ENCODE measurements around the gene ZNF160. TPM values are rescaled to one million over a fixed set of nuclear protein-coding genes. Genes with fewer than 3 reads are reported as not detected.

The ZNF160 gene
- total RNA-seq, 2 experiments from 2014 or later = 42.1 to 45.5 TPM

DNA sequence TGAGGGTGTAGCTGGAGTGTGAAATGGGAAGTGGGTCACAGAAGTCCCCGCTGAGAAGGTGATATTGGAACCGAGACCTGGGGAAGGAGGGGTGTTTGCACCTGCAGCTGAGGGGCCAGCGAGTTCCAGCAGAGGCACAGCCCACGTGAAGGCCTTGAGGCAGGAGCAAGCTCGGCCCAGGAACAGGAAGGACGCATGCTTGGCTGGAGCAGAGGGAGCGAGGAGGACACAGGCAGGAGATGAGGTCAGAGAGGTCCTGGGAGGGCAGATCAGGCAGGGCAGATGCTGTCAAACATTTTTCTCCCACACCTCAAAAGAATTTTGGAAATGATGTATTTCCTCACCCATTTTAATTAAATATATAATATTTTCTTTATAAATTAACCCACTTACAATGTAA is 20.2 kb upstream of the ZNF160 start:
- no peak for DNase-seq
- Mint-ChIP-seq H3K4me1 (ENCODE audit: low read depth) (no peaks in the 10 kb centered on the region), H3K36me3 (ENCODE audit: low read depth) (peaks cover 61% of the 10 kb centered on the region), H3K9me3 (peaks cover 14% of the 10 kb centered on the region), H3K27ac (no peak overlapping the region), H3K27me3 (no peaks in the 10 kb centered on the region), H3K4me3 (no peak overlapping the region)
- intact Hi-C loops (cut with DNase I, micrococcal nuclease) = no loop called here
- Histone ChIP-seq H3K9me3 (ENCODE audit: control insufficient read depth in 1 of 2, insufficient read depth in 1 of 2, low read length in 2 of 2) (peaks cover 18 to 53% of the 10 kb centered on the region in 2 experiments), H3K27me3 (ENCODE audit: control insufficient read depth in 1 of 2, insufficient read depth in 2 of 2, low read length in 2 of 2) (no peaks in the 10 kb centered on the region), H3K36me3 (ENCODE audit: insufficient read depth, low read length) (no peaks in the 10 kb centered on the region), H3K27ac (ENCODE audit: low read depth in 1 of 2, low read length in 2 of 2) (no peak overlapping the region), H3K4me1 (ENCODE audit: insufficient read depth, low read length) (no peaks in the 10 kb centered on the region), H3K4me3 (ENCODE audit: low read length) (no peak overlapping the region)
- POLR2A ChIA-PET = no interaction called here
- no peak for ATAC-seq (ENCODE audit: poor library complexity)
- no peak for TF ChIP-seq CTCF (IDR thresholded peaks at IDR 0.05)
- CTCF ChIA-PET = no interaction called here

GRCh38 chr19:53112286-53112685 is 9.1 kb upstream of the ZNF160 start:
- H3K4me3 Mint-ChIP-seq = no peak overlapping the region
- ChIA-PET POLR2A (no interaction called here), CTCF (no interaction called here)
- peaks cover 92% of the 10 kb centered on the region for H3K36me3 Mint-ChIP-seq (ENCODE audit: low read depth)
- H3K9me3 Mint-ChIP-seq = peaks cover 32% of the 10 kb centered on the region
- Histone ChIP-seq H3K27ac (ENCODE audit: low read depth in 1 of 2, low read length in 2 of 2) (no peak overlapping the region), H3K27me3 (ENCODE audit: control insufficient read depth in 1 of 2, insufficient read depth in 2 of 2, low read length in 2 of 2) (no peaks in the 10 kb centered on the region), H3K4me1 (ENCODE audit: insufficient read depth, low read length) (no peaks in the 10 kb centered on the region), H3K9me3 (ENCODE audit: control insufficient read depth in 1 of 2, insufficient read depth in 1 of 2, low read length in 2 of 2) (peaks cover 35 to 64% of the 10 kb centered on the region in 2 experiments), H3K36me3 (ENCODE audit: insufficient read depth, low read length) (no peaks in the 10 kb centered on the region), H3K4me3 (ENCODE audit: low read length) (no peak overlapping the region)
- ATAC-seq (ENCODE audit: poor library complexity) (no peak), DNase-seq (no peak)
- no peak overlapping the region for H3K27ac Mint-ChIP-seq
- no peaks in the 10 kb centered on the region for H3K4me1 Mint-ChIP-seq (ENCODE audit: low read depth)
- TF ChIP-seq CTCF (IDR thresholded peaks at IDR 0.05) = no peak
- intact Hi-C loops (cut with DNase I, micrococcal nuclease) = no loop called here
- no peaks in the 10 kb centered on the region for H3K27me3 Mint-ChIP-seq

- Histone ChIP-seq H3K4me3 (ENCODE audit: low read length) (no peak overlapping the region), H3K9me3 (ENCODE audit: control insufficient read depth in 1 of 2, insufficient read depth in 1 of 2, low read length in 2 of 2) (peaks cover 29 to 40% of the 10 kb centered on the region in 2 experiments), H3K4me1 (ENCODE audit: insufficient read depth, low read length) (no peaks in the 10 kb centered on the region), H3K27ac (ENCODE audit: low read depth in 1 of 2, low read length in 2 of 2) (no peak overlapping the region), H3K36me3 (ENCODE audit: insufficient read depth, low read length) (no peaks in the 10 kb centered on the region), H3K27me3 (ENCODE audit: control insufficient read depth in 1 of 2, insufficient read depth in 2 of 2, low read length in 2 of 2) (no peaks in the 10 kb centered on the region)
- DNase-seq (no peak), ATAC-seq (ENCODE audit: poor library complexity) (no peak)
- TF ChIP-seq CTCF (IDR thresholded peaks at IDR 0.05) = no peak
- intact Hi-C loops (cut with DNase I, micrococcal nuclease) = loop anchor here in 1 of 2 experiments (10.0 kb wide), 3 partner anchors 225 to 405 kb away; partner anchors contain the start of genes ZNF765 and ZNF845
- H3K27me3 Mint-ChIP-seq = no peaks in the 10 kb centered on the region
- ChIA-PET POLR2A (no interaction called here), CTCF (no interaction called here)
- H3K4me3 Mint-ChIP-seq = no peak overlapping the region
- H3K4me1 Mint-ChIP-seq (ENCODE audit: low read depth) = no peaks in the 10 kb centered on the region
- H3K27ac Mint-ChIP-seq = no peak overlapping the region
- H3K9me3 Mint-ChIP-seq = peaks cover 18% of the 10 kb centered on the region
- H3K36me3 Mint-ChIP-seq (ENCODE audit: low read depth) = peaks cover 67% of the 10 kb centered on the region
Observed at GRCh38 chr19:53109527-53109926, 6.3 kb upstream of the ZNF160 start.
